ENCODE data around the gene LMO1. TPM values are rescaled to one million over a fixed set of nuclear protein-coding genes. Genes with fewer than 3 reads are reported as not detected.

Gene LMO1
- total RNA-seq, 1 donor = not detected

GRCh38 chr11:8228231-8228630 lies 35.4 kb downstream of the LMO1 start:
- no peak overlapping the region for H3K4me2 ChIP-seq (ENCODE audit: insufficient read depth, low read length)
- DNase-seq (ENCODE audit: insufficient read length, low spot score, missing footprints) = peak; percentile 65
- H3K36me3 ChIP-seq (ENCODE audit: insufficient read depth, low read length) = no peaks in the 10 kb centered on the region
- H3K79me2 ChIP-seq (ENCODE audit: insufficient read depth, low read length) = no peaks in the 10 kb centered on the region
- no peak overlapping the region for H3K27ac ChIP-seq (ENCODE audit: low read depth, low read length)
- no peaks in the 10 kb centered on the region for H3K27me3 ChIP-seq (ENCODE audit: insufficient read depth, low read length)
- TF ChIP-seq, protein P1, sequence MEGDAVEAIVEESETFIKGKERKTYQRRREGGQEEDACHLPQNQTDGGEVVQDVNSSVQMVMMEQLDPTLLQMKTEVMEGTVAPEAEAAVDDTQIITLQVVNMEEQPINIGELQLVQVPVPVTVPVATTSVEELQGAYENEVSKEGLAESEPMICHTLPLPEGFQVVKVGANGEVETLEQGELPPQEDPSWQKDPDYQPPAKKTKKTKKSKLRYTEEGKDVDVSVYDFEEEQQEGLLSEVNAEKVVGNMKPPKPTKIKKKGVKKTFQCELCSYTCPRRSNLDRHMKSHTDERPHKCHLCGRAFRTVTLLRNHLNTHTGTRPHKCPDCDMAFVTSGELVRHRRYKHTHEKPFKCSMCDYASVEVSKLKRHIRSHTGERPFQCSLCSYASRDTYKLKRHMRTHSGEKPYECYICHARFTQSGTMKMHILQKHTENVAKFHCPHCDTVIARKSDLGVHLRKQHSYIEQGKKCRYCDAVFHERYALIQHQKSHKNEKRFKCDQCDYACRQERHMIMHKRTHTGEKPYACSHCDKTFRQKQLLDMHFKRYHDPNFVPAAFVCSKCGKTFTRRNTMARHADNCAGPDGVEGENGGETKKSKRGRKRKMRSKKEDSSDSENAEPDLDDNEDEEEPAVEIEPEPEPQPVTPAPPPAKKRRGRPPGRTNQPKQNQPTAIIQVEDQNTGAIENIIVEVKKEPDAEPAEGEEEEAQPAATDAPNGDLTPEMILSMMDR (IDR thresholded peaks at IDR 0.05; ENCODE audit: extremely low read depth, low read depth, low read length) = no peak
- H3K9me3 ChIP-seq (ENCODE audit: low read depth, low read length) = no peaks in the 10 kb centered on the region
- no peaks in the 10 kb centered on the region for H3K4me1 ChIP-seq (ENCODE audit: insufficient read depth, low read length)
- H3K4me3 ChIP-seq (ENCODE audit: insufficient read depth, low read length) = no peak overlapping the region
- H2AFZ ChIP-seq (ENCODE audit: low read length) = no peak overlapping the region
- H4K20me1 ChIP-seq (ENCODE audit: insufficient read depth, low read length) = no peaks in the 10 kb centered on the region

GRCh38 chr11:8227156-8228152 lies 36.2 kb downstream of the LMO1 start:
- H3K27me3 ChIP-seq (ENCODE audit: insufficient read depth, low read length) = no peaks in the 10 kb centered on the region

DNA sequence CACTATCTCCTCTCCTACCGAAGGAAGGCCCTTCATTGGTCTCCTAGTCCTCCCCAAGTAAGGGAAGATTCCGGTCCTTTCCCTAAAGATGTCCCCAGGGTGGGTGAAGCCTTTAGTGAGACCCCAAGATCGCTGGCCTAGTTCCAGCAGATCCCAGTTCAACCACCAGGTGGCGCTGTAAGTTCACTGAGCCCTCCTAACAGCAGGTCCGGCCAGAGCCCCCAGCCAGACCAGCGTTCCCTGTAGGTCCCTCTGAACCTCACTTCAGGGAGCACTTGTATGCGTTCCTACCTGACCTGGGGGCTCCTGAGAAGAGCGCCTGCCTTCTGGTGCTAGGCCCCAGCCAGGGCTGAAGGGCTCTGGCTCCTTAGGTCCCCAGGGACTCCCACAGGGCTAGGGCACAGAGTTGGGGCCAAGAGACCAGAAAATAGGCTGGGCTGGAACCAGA lies 38.1 kb downstream of the LMO1 start:
- DNase-seq (ENCODE audit: insufficient read length, low spot score, missing footprints) = peak; percentile 97
- H3K9me3 ChIP-seq (ENCODE audit: low read depth, low read length) = no peaks in the 10 kb centered on the region
- TF ChIP-seq, protein P1 (IDR thresholded peaks at IDR 0.05; ENCODE audit: extremely low read depth, low read depth, low read length) = peak; percentile 82
- H4K20me1 ChIP-seq (ENCODE audit: insufficient read depth, low read length) = no peaks in the 10 kb centered on the region
- no peaks in the 10 kb centered on the region for H3K4me1 ChIP-seq (ENCODE audit: insufficient read depth, low read length)
- no peak overlapping the region for H3K27ac ChIP-seq (ENCODE audit: low read depth, low read length)
- no peaks in the 10 kb centered on the region for H3K79me2 ChIP-seq (ENCODE audit: insufficient read depth, low read length)
- H3K4me3 ChIP-seq (ENCODE audit: insufficient read depth, low read length) = no peak overlapping the region
- no peaks in the 10 kb centered on the region for H3K36me3 ChIP-seq (ENCODE audit: insufficient read depth, low read length)
- no peak overlapping the region for H3K4me2 ChIP-seq (ENCODE audit: insufficient read depth, low read length)
- no peak overlapping the region for H2AFZ ChIP-seq (ENCODE audit: low read length)
- no peaks in the 10 kb centered on the region for H3K27me3 ChIP-seq (ENCODE audit: insufficient read depth, low read length)

More at GRCh38 chr11:8227156-8228152, 36.2 kb downstream of the LMO1 start:
- TF ChIP-seq, protein P1 (IDR thresholded peaks at IDR 0.05; ENCODE audit: extremely low read depth, low read depth, low read length) = no peak
- no peak overlapping the region for H2AFZ ChIP-seq (ENCODE audit: low read length)
- no peak overlapping the region for H3K4me2 ChIP-seq (ENCODE audit: insufficient read depth, low read length)
- H3K79me2 ChIP-seq (ENCODE audit: insufficient read depth, low read length) = no peaks in the 10 kb centered on the region
- no peaks in the 10 kb centered on the region for H3K9me3 ChIP-seq (ENCODE audit: low read depth, low read length)
- no peaks in the 10 kb centered on the region for H3K36me3 ChIP-seq (ENCODE audit: insufficient read depth, low read length)
- peak; percentile 92 for DNase-seq (ENCODE audit: insufficient read length, low spot score, missing footprints)
- no peak overlapping the region for H3K4me3 ChIP-seq (ENCODE audit: insufficient read depth, low read length)
- no peak overlapping the region for H3K27ac ChIP-seq (ENCODE audit: low read depth, low read length)
- no peaks in the 10 kb centered on the region for H3K4me1 ChIP-seq (ENCODE audit: insufficient read depth, low read length)
- no peaks in the 10 kb centered on the region for H4K20me1 ChIP-seq (ENCODE audit: insufficient read depth, low read length)

DNA sequence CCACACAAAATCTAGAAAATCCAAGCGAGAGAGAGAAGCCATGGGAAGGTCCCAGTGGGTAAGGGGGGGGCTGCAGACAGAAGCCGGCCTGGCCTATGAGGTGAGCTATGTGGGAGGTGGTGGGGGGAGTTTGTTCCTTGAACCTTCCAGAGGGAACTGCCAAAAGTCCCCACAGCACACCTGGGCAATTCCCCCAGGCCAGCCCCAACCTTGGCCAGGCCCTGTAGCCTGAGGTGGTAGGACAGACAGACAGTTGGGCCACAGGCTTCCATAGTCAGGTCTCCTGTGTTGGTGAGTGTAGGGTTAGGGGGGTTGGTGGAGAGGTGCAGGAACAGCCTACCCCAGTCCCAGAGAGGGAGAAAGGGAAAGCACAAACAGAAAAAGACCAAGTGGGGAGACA lies 39.0 kb downstream of the LMO1 start:
- Histone ChIP-seq H3K4me1 (ENCODE audit: insufficient read depth, low read length) (no peaks in the 10 kb centered on the region), H2AFZ (ENCODE audit: low read length) (no peak overlapping the region), H3K4me2 (ENCODE audit: insufficient read depth, low read length) (no peak overlapping the region), H3K27me3 (ENCODE audit: insufficient read depth, low read length) (no peaks in the 10 kb centered on the region), H3K36me3 (ENCODE audit: insufficient read depth, low read length) (no peaks in the 10 kb centered on the region), H4K20me1 (ENCODE audit: insufficient read depth, low read length) (no peaks in the 10 kb centered on the region), H3K79me2 (ENCODE audit: insufficient read depth, low read length) (no peaks in the 10 kb centered on the region), H3K4me3 (ENCODE audit: insufficient read depth, low read length) (no peak overlapping the region), H3K27ac (ENCODE audit: low read depth, low read length) (no peak overlapping the region), H3K9me3 (ENCODE audit: low read depth, low read length) (no peaks in the 10 kb centered on the region)
- TF ChIP-seq, protein P1 (IDR thresholded peaks at IDR 0.05; ENCODE audit: extremely low read depth, low read depth, low read length) = no peak
- peak; percentile 48 for DNase-seq (ENCODE audit: insufficient read length, low spot score, missing footprints)

All from osteoblast (primary cell).